Hindlimb muscle (tissue), 1 donor: ENCODE results near the gene RANBP1. TPM values are rescaled to one million over a fixed set of nuclear protein-coding genes. Genes with fewer than 3 reads are reported as not detected.
"Not testable (repeated sequence)": the region's sequence is repeated elsewhere in the genome, so short reads cannot be mapped to it uniquely, and the experiment has no call there.

Experiments used
- DNase-seq: peaks from one replicate; pipeline ENCODE4 v3.0.0-alpha.2; 2013
- polyA plus RNA-seq: library from polyadenylated mRNA; unstranded; fragments of 120-200 nt; gene quantifications from one replicate; pipeline ENCODE4 v1.2.1, GENCODE V29; 2013; ENCODE audit not compliant: insufficient read length

Gene RANBP1
- polyA plus RNA-seq: 98.6 TPM

- no peak for DNase-seq
Observed at GRCh38 chr22:20115691-20116375, at the start of gene RANBP1. RANBP1 (plus strand) TSS chr22:20116104; CDS start chr22:20116185, 81 bp downstream.

- no peak for DNase-seq
Observed at GRCh38 chr22:20066617-20067383, 49.1 kb upstream of the RANBP1 start.

- DNase-seq: not testable (repeated sequence)
Observed at GRCh38 chr22:20067384-20067682, 48.6 kb upstream of the RANBP1 start.

GRCh38 chr22:20068640-20069039 lies 47.3 kb upstream of the RANBP1 start:
- no peak for DNase-seq

- DNase-seq: no peak
Observed at GRCh38 chr22:20069331-20070042, 46.4 kb upstream of the RANBP1 start.

- no peak for DNase-seq
Observed at GRCh38 chr22:20071524-20071972, 44.4 kb upstream of the RANBP1 start.

- no peak for DNase-seq
Observed at GRCh38 chr22:20076627-20077172, 39.2 kb upstream of the RANBP1 start.

- DNase-seq: peak; percentile 99
Observed at GRCh38 chr22:20079745-20080444, 36.0 kb upstream of the RANBP1 start, which contains the start of gene DGCR8. DGCR8 (plus strand) TSS chr22:20080241; CDS start chr22:20085964, 5,723 bp downstream.

- DNase-seq: peak; percentile 62
Observed at GRCh38 chr22:20080445-20080775, 35.5 kb upstream of the RANBP1 start.

- DNase-seq: peak; percentile 54
Observed at GRCh38 chr22:20080776-20081654, 34.9 kb upstream of the RANBP1 start.

- DNase-seq: no peak
Observed at GRCh38 chr22:20083157-20083890, 32.6 kb upstream of the RANBP1 start.

GRCh38 chr22:20083891-20084546 lies 31.9 kb upstream of the RANBP1 start:
- DNase-seq: no peak

GRCh38 chr22:20084547-20085413 lies 31.1 kb upstream of the RANBP1 start:
- no peak for DNase-seq

- no peak for DNase-seq
Observed at GRCh38 chr22:20085651-20086050, 30.3 kb upstream of the RANBP1 start.

- DNase-seq: no peak
Observed at GRCh38 chr22:20086101-20086599, 29.8 kb upstream of the RANBP1 start.

GRCh38 chr22:20086763-20087162 lies 29.1 kb upstream of the RANBP1 start:
- DNase-seq: no peak

- DNase-seq: no peak
Observed at GRCh38 chr22:20087319-20088262, 28.3 kb upstream of the RANBP1 start.

GRCh38 chr22:20088263-20088648 lies 27.6 kb upstream of the RANBP1 start:
- DNase-seq: no peak
